Measurements from ENCODE around the gene PTPN4. TPM values are rescaled to one million over a fixed set of nuclear protein-coding genes. Genes with fewer than 3 reads are reported as not detected.
A peak's percentile ranks its signal among the peaks of the same experiment; 100 is the strongest.

Gene PTPN4
- total and polyA plus RNA-seq, 10 of the 15 experiments (the other 5 are each of a cell fraction or from before 2014, with no cell fraction given) = 5.0 to 29.7 (median 23.7) TPM

GRCh38 chr2:119879502-119879901 lies 119.8 kb downstream of the PTPN4 start:
- in situ Hi-C loops (cut with MboI) = no loop called here
- no peak overlapping the region for H2AFZ ChIP-seq (ENCODE audit: control insufficient read depth, low read depth, low read length)
- no peaks in the 10 kb centered on the region for H3K27me3 ChIP-seq (replicated peaks in 1 of 2; ENCODE audit: control insufficient read depth in 2 of 2, insufficient read depth in 2 of 2, low read length in 1 of 2)
- no peak overlapping the region for H3K4me2 ChIP-seq (ENCODE audit: control insufficient read depth, insufficient read depth)
- no peak overlapping the region for H3K27ac ChIP-seq (ENCODE audit: control insufficient read depth, insufficient read depth)
- H3K4me1 ChIP-seq (ENCODE audit: control insufficient read depth, insufficient read depth, low read length) = no peaks in the 10 kb centered on the region
- POLR2A ChIA-PET = no interaction called here
- CTCF ChIA-PET = interaction anchor here (0.9 to 1.7 kb wide), 2 partner anchors 10 to 295 kb away, joined by 3 to 5 read pairs; no protein-coding TSS in a partner anchor
- RAD21 ChIA-PET (ENCODE audit: unreplicated experiment) = no interaction called here
- ATAC-seq (peak; percentile 55), DNase-seq (ENCODE audit: low read depth, low spot score) (no peak), FAIRE-seq (no peak)
- intact Hi-C loops (cut with micrococcal nuclease; ENCODE audit: unreplicated experiment) = no loop called here
- SMC1A ChIA-PET (ENCODE audit: uncharacterized antibody, unreplicated experiment) = interaction anchor here (1.0 kb wide), 1 partner anchor 19 kb away, joined by 4 read pairs; no protein-coding TSS in a partner anchor
- no peaks in the 10 kb centered on the region for H3K9me3 ChIP-seq (replicated peaks; ENCODE audit: control insufficient read depth, insufficient read depth, low read length)
- H3K4me3 ChIP-seq = no peak overlapping the region
- H3K9ac ChIP-seq (ENCODE audit: control insufficient read depth, insufficient read depth, low read length) = no peak overlapping the region
- no peaks in the 10 kb centered on the region; a peak in 1 of 4 replicates for H3K36me3 ChIP-seq (ENCODE audit: control insufficient read depth in 2 of 2, insufficient read depth in 2 of 2, low read length in 1 of 2)
- H4K20me1 ChIP-seq (ENCODE audit: control insufficient read depth, insufficient read depth) = no peaks in the 10 kb centered on the region
- H3K79me2 ChIP-seq (ENCODE audit: control insufficient read depth, insufficient read depth, low read length) = no peaks in the 10 kb centered on the region
- BruUV-seq (replicated peaks) = no TSS peak
- TF ChIP-seq NFIC (IDR thresholded peaks at IDR 0.05; ENCODE audit: low read depth, low read length) (no peak), MTA2 (IDR thresholded peaks at IDR 0.05; ENCODE audit: low read depth) (no peak), BRCA1 (IDR thresholded peaks at IDR 0.05; ENCODE audit: low read depth, low read length) (no peak)

- ChIA-PET SMC1A (ENCODE audit: uncharacterized antibody, unreplicated experiment) (no interaction called here), RAD21 (ENCODE audit: unreplicated experiment) (no interaction called here), CTCF (no interaction called here), POLR2A (no interaction called here)
- no TSS peak for BruUV-seq (replicated peaks)
- no peak overlapping the region for H3K4me2 ChIP-seq (ENCODE audit: control insufficient read depth, insufficient read depth)
- in situ Hi-C loops (cut with MboI) (no loop called here), intact Hi-C loops (cut with micrococcal nuclease; ENCODE audit: unreplicated experiment) (no loop called here)
- peaks cover 0 to 3% of the 10 kb centered on the region in 2 experiments; a peak in 1 of 4 replicates for H3K36me3 ChIP-seq (ENCODE audit: control insufficient read depth in 2 of 2, insufficient read depth in 2 of 2, low read length in 1 of 2)
- no peak overlapping the region for H2AFZ ChIP-seq (ENCODE audit: control insufficient read depth, low read depth, low read length)
- H3K79me2 ChIP-seq (ENCODE audit: control insufficient read depth, insufficient read depth, low read length) = no peaks in the 10 kb centered on the region
- no peak overlapping the region for H3K27ac ChIP-seq (ENCODE audit: control insufficient read depth, insufficient read depth)
- peaks cover 3% of the 10 kb centered on the region; the same call in 2 of the 3 replicates for H3K9me3 ChIP-seq (replicated peaks; ENCODE audit: control insufficient read depth, insufficient read depth, low read length)
- ATAC-seq (no peak), DNase-seq (ENCODE audit: low read depth, low spot score) (no peak), FAIRE-seq (no peak)
- TF ChIP-seq RB1 (IDR thresholded peaks at IDR 0.05; ENCODE audit: borderline replicate concordance) (no peak), EZH2 (IDR thresholded peaks at IDR 0.05; ENCODE audit: borderline replicate concordance, control insufficient read depth, low read depth, low read length) (no peak), ATF2 (IDR thresholded peaks at IDR 0.05; ENCODE audit: low read length) (no peak), CBFB (IDR thresholded peaks at IDR 0.05; ENCODE audit: low read depth) (no peak), ZNF207 (IDR thresholded peaks at IDR 0.05; ENCODE audit: borderline replicate concordance) (no peak), ZBTB40 (IDR thresholded peaks at IDR 0.05; ENCODE audit: borderline replicate concordance) (no peak), KLF5 (IDR thresholded peaks at IDR 0.05; ENCODE audit: partially characterized antibody) (no peak)
- WGBS (ENCODE audit: insufficient coverage, insufficient replicate concordance, low lambda C conversion rate, missing lambda C conversion rate) = 100% methylated on average over 2 of the region's 2 CpGs
- no peak overlapping the region for H3K4me3 ChIP-seq
- no peaks in the 10 kb centered on the region for H4K20me1 ChIP-seq (ENCODE audit: control insufficient read depth, insufficient read depth)
- H3K27me3 ChIP-seq (replicated peaks in 1 of 2; ENCODE audit: control insufficient read depth in 2 of 2, insufficient read depth in 2 of 2, low read length in 1 of 2) = no peaks in the 10 kb centered on the region
- no peaks in the 10 kb centered on the region for H3K4me1 ChIP-seq (ENCODE audit: control insufficient read depth, insufficient read depth, low read length)
- H3K9ac ChIP-seq (ENCODE audit: control insufficient read depth, insufficient read depth, low read length) = no peak overlapping the region
These were observed 129.0 kb downstream of the PTPN4 start for GRCh38 chr2:119888680-119889079.

All from GM12878 (cell line).